NT2/D1 (cell line): Measurements from ENCODE around the gene KRTAP20-2.

Source experiments
- SUZ12 ChIP-seq: IDR thresholded peaks from 2 replicates; pipeline ENCODE4 v1.6.1; 2011; ENCODE audit not compliant: insufficient read length, insufficient read depth; ENCODE audit errors: extremely low read depth
- YY1 ChIP-seq: IDR thresholded peaks from 2 replicates; pipeline ENCODE4 v1.6.1; 2011; ENCODE audit not compliant: insufficient read length, insufficient read depth

- TF ChIP-seq SUZ12 (no peak), YY1 (no peak)
Observed at GRCh38 chr21:30620522-30620921, 14.5 kb upstream of the KRTAP20-2 start, which contains the start of gene KRTAP20-4.
